ENCODE results near the gene PCYT1B.

The PCYT1B gene

GRCh38 chrX:24575496-24575895, 71.7 kb downstream of the PCYT1B start:
- ChIA-PET POLR2A (ENCODE audit: low non-redundant PET) (no interaction called here), CTCF (no interaction called here)
- no peak overlapping the region for H3K27ac ChIP-seq
- TF ChIP-seq CTCF (conservative IDR thresholded peaks at IDR 0.05; ENCODE audit: low read depth) = no peak
- no peak for DNase-seq (ENCODE audit: low spot score)

GRCh38 chrX:24574743-24575142, 72.4 kb downstream of the PCYT1B start:
- DNase-seq (ENCODE audit: low spot score) = no peak
- TF ChIP-seq CTCF (conservative IDR thresholded peaks at IDR 0.05; ENCODE audit: low read depth) = no peak
- POLR2A ChIA-PET (ENCODE audit: low non-redundant PET) = no interaction called here
- no peak overlapping the region for H3K27ac ChIP-seq
- CTCF ChIA-PET = no interaction called here

- H3K27ac ChIP-seq = no peak overlapping the region
- CTCF ChIA-PET = interaction anchor here (0.6 kb wide), 1 partner anchor 65 kb away, joined by 7 read pairs; no protein-coding TSS in a partner anchor
- TF ChIP-seq CTCF (conservative IDR thresholded peaks at IDR 0.05; ENCODE audit: low read depth) = no peak
- POLR2A ChIA-PET (ENCODE audit: low non-redundant PET) = no interaction called here
- DNase-seq (ENCODE audit: low spot score) = no peak
Observed at GRCh38 chrX:24567169-24567568, 80.0 kb downstream of the PCYT1B start.

GRCh38 chrX:24566240-24566639, 80.9 kb downstream of the PCYT1B start:
- DNase-seq (ENCODE audit: low spot score) = no peak
- ChIA-PET POLR2A (ENCODE audit: low non-redundant PET) (no interaction called here), CTCF (no interaction called here)
- no peak for TF ChIP-seq CTCF (conservative IDR thresholded peaks at IDR 0.05; ENCODE audit: low read depth)
- no peak overlapping the region for H3K27ac ChIP-seq

GRCh38 chrX:24563291-24564010, 83.7 kb downstream of the PCYT1B start:
- CTCF ChIA-PET = no interaction called here
- H3K27ac ChIP-seq = no peak overlapping the region
- no peak for DNase-seq (ENCODE audit: low spot score)
- POLR2A ChIA-PET (ENCODE audit: low non-redundant PET) = no interaction called here
- TF ChIP-seq CTCF (conservative IDR thresholded peaks at IDR 0.05; ENCODE audit: low read depth) = no peak

GRCh38 chrX:24561121-24561520, 86.0 kb downstream of the PCYT1B start:
- no peak overlapping the region for H3K27ac ChIP-seq
- TF ChIP-seq CTCF (conservative IDR thresholded peaks at IDR 0.05; ENCODE audit: low read depth) = no peak
- no peak for DNase-seq (ENCODE audit: low spot score)
- ChIA-PET POLR2A (ENCODE audit: low non-redundant PET) (no interaction called here), CTCF (no interaction called here)
